Heart left ventricle (tissue), 16 donors: Measurements from ENCODE around the gene MYO5B. TPM values are rescaled to one million over a fixed set of nuclear protein-coding genes. Genes with fewer than 3 reads are reported as not detected.

Source experiments
- ATAC-seq, 4 donors: fragments of 200-7000 bp; cut with Tn5 transposase; one replicate each; pipeline ENCODE4 v1.9.1; 2020 to 2022; ENCODE audit warnings: moderate library complexity in 4 of 4, mild to moderate bottlenecking in 3 of 4, moderate number of reproducible peaks in 1 of 4
- DNase-seq, 5 donors: peaks; one replicate each; pipeline ENCODE4 v3.0.0-alpha.2; 2020
- H3K27ac ChIP-seq, 12 donors: fragments of 200-600 bp; sonication (generic) in 4 of 12; one replicate each; pipeline versions ENCODE4 v1.5.0 to v1.8.0; 2016 to 2022; ENCODE audit warnings: mild to moderate bottlenecking in 2 of 12
- H3K27me3 ChIP-seq, 9 donors: fragments of 200-600 bp; sonication (generic) in 2 of 9; one replicate each; pipeline versions ENCODE4 v1.5.1 to v1.8.0; 2016 to 2022; ENCODE audit warnings: mild to moderate bottlenecking in 3 of 9
- H3K36me3 ChIP-seq, 9 donors: fragments of 200-600 bp; sonication (generic) in 2 of 9; one replicate each; pipeline versions ENCODE4 v1.5.0 to v1.8.0; 2018 to 2022; ENCODE audit warnings: mild to moderate bottlenecking in 2 of 9
- H3K4me1 ChIP-seq, 12 donors: fragments of 200-600 bp; sonication (generic) in 4 of 12; one replicate each; pipeline versions ENCODE4 v1.5.0 to v1.8.0; 2016 to 2022; ENCODE audit warnings: mild to moderate bottlenecking in 3 of 12
- H3K4me3 ChIP-seq, 12 donors: fragments of 200-600 bp; sonication (generic) in 4 of 12; one replicate each; pipeline versions ENCODE4 v1.5.0 to v1.8.0; 2017 to 2022; ENCODE audit warnings: mild to moderate bottlenecking in 9 of 12, moderate library complexity in 4 of 12
- H3K9me3 ChIP-seq, 12 donors: fragments of 200-600 bp; sonication (generic) in 4 of 12; one replicate each; pipeline versions ENCODE4 v1.5.0 to v1.8.0; 2016 to 2022; ENCODE audit warnings: mild to moderate bottlenecking in 1 of 12
- CTCF ChIP-seq, 12 donors: fragments of 200-600 bp; sonication (generic) in 4 of 12; IDR thresholded peaks; one replicate each; pipeline versions ENCODE4 v1.5.0 to v1.8.0; 2018 to 2022; ENCODE audit warnings: antibody characterized with exemption in 12 of 12, mild to moderate bottlenecking in 5 of 12
- POLR2A ChIP-seq, 2 donors: fragments of 450-650 bp; IDR thresholded peaks; one replicate each; pipeline ENCODE4 v1.6.1; 2017; ENCODE audit warnings: antibody characterized with exemption in 2 of 2, mild to moderate bottlenecking in 2 of 2, moderate library complexity in 2 of 2
- WGBS, 4 donors: extraction: QIAGEN DNeasy Blood & Tissue Kit in 2 of 4; methylation state at CpG; one replicate each; pipeline versions ENCODE4 v1.1.5 to v1.1.7; 2013 to 2018; 5-methylcytosine and 5-hydroxymethylcytosine counted together
- intact Hi-C, 10 donors: fragments of 100-400 bp; cut with DNase I; formaldehyde crosslinking; loops; one replicate each; pipeline versions ENCODE4 v1.11.1 to v1.14.2; 2022
- polyA plus RNA-seq, 2 donors: library from polyadenylated mRNA; stranded (reverse); fragments of 200-250 nt; gene quantifications; one replicate each; pipeline ENCODE4 v1.2.3, GENCODE V29; 2013
- total RNA-seq, 9 donors: library from RNA; depleted of rRNA in 2 of 9; stranded (reverse); fragments of >200 nt in 2 of 9; fragmentation: NEBNext Ultra II Directional in 3 of 9; extraction: Animal tissue kit (Norgen Biotek cat#: 25700) in 3 of 9; gene quantifications; one replicate each; pipeline versions ENCODE4 v1.1.0 to v1.2.4, GENCODE V29; 2016 to 2023
- donor health status: ischemic (EF 13 %, LVEDD 7.1; RV severe dilation, severe dysfunction).
- donor health status: healthy with polysubstance abuse.
- donor health status: DM: no; HTN: yes; CAD: no.
- donor health status: DM: no; HTN: no; CAD: no.
- donor health status: ischemic (EF 25% LVEDD 6.9; RV normal size, moderate dysfunction).
- donor health status: ischemic (EF 25% LVEDD 5.7; RV mildly dilated, moderate dysfunction).
- donor health status: healthy.
- donor health status: DM: yes; HTN: yes; CAD: no.
- donor health status: ischemic (EF 35%, LVEDD 5.7; RV mildly dilated, moderate dysfunction).
- donor health status: nonischemic (EF 11% LVEDD 7.7; RV severe dilation, severe dysfunction).
- donor health status: DM: yes; HTN: yes; CAD: no.
- donor health status: PGD.
- donor health status: ischemic (EF 29% LVEDD 5.4; RV normal size, mild dysfunction).
- donor health status: nonischemic (EF 23%, LVEDD 6.1; RV moderate dilation, normal function).

Gene MYO5B
- total and polyA plus RNA-seq, 11 donors, result 0.51 to 5.9 (median 1.4) TPM

GRCh38 chr18:49886891-49887764 lies 307.8 kb downstream of the MYO5B start:
- Histone ChIP-seq H3K27me3 (peaks cover 0 to 5% (median 0%) of the 10 kb centered on the region in 9 donors), H3K36me3 (no peaks in the 10 kb centered on the region), H3K4me1 (no peaks in the 10 kb centered on the region), H3K27ac (no peak overlapping the region), H3K9me3 (no peaks in the 10 kb centered on the region), H3K4me3 (no peak overlapping the region)
- intact Hi-C loops, result no loop called here
- WGBS, 4 donors, result 42 to 58% (median 54%) methylated on average over 10 of the region's 10 CpGs
- ATAC-seq (no peak), DNase-seq (no peak)
- no peak for TF ChIP-seq POLR2A (IDR thresholded peaks at IDR 0.05)
- no peak for TF ChIP-seq CTCF (IDR thresholded peaks at IDR 0.05)

- WGBS, 4 donors, result 77 to 83% (median 80%) methylated on average over 2 of the region's 2 CpGs
- Histone ChIP-seq H3K9me3 (no peaks in the 10 kb centered on the region), H3K36me3 (no peaks in the 10 kb centered on the region), H3K27me3 (peaks cover 0 to 3% (median 0%) of the 10 kb centered on the region in 9 donors), H3K4me3 (no peak overlapping the region), H3K4me1 (no peaks in the 10 kb centered on the region), H3K27ac (no peak overlapping the region)
- no peak for ATAC-seq
- DNase-seq, result no peak
- intact Hi-C loops, result no loop called here
- TF ChIP-seq POLR2A (IDR thresholded peaks at IDR 0.05) (no peak), CTCF (IDR thresholded peaks at IDR 0.05) (no peak)
These were observed 310.0 kb downstream of the MYO5B start for GRCh38 chr18:49884959-49885358.

GRCh38 chr18:49884465-49884864 lies 310.5 kb downstream of the MYO5B start:
- no peak overlapping the region for H3K4me3 ChIP-seq
- DNase-seq, result no peak
- H3K9me3 ChIP-seq, result no peaks in the 10 kb centered on the region
- intact Hi-C loops, result no loop called here
- TF ChIP-seq CTCF (IDR thresholded peaks at IDR 0.05), result no peak
- TF ChIP-seq POLR2A (IDR thresholded peaks at IDR 0.05), result no peak
- no peak for ATAC-seq
- no peaks in the 10 kb centered on the region for H3K4me1 ChIP-seq
- no peaks in the 10 kb centered on the region for H3K36me3 ChIP-seq
- no peak overlapping the region for H3K27ac ChIP-seq
- WGBS, 4 donors, result 80 to 86% (median 82%) methylated on average over 4 of the region's 4 CpGs
- H3K27me3 ChIP-seq, result peaks cover 0 to 4% (median 0%) of the 10 kb centered on the region in 9 donors

- ATAC-seq (no peak), DNase-seq (no peak)
- H3K27me3 ChIP-seq, result peaks cover 0 to 8% (median 0%) of the 10 kb centered on the region in 9 donors
- H3K9me3 ChIP-seq, result no peaks in the 10 kb centered on the region
- intact Hi-C loops, result no loop called here
- H3K27ac ChIP-seq, result no peak overlapping the region
- H3K4me1 ChIP-seq, result no peaks in the 10 kb centered on the region
- H3K36me3 ChIP-seq, result no peaks in the 10 kb centered on the region
- no peak overlapping the region for H3K4me3 ChIP-seq
- TF ChIP-seq CTCF (IDR thresholded peaks at IDR 0.05) (no peak), POLR2A (IDR thresholded peaks at IDR 0.05) (no peak)
- WGBS, 4 donors, result 42 to 52% (median 47%) methylated on average over 3 of the region's 3 CpGs
These were observed 314.3 kb downstream of the MYO5B start for GRCh38 chr18:49880661-49881060.
